Pancreas (tissue), 10 donors: ENCODE data around the gene PSMA7. TPM values are rescaled to one million over a fixed set of nuclear protein-coding genes. Genes with fewer than 3 reads are reported as not detected.

Experiments used
- ATAC-seq, 4 donors: fragments of 200-7000 bp; cut with Tn5 transposase; one replicate each; pipeline versions ENCODE4 v1.8.0 to v1.9.1; 2020; ENCODE audit warnings: mild to moderate bottlenecking in 4 of 4, moderate library complexity in 4 of 4
- DNase-seq, 6 donors: peaks; one replicate each; pipeline ENCODE4 v3.0.0-alpha.2; 2020
- FAIRE-seq: peaks from 2 replicates; lab custom pipeline; 2012; peaks lifted over from hg19 to GRCh38; lab: Jason Lieb, UNC
- H3K27ac ChIP-seq, 4 donors: fragments of 200-600 bp; sonication (generic); 1 replicate in 3 of 4; 2 replicates in 1 of 4; pipeline versions ENCODE4 v1.5.0 to v1.8.0; 2020
- H3K27me3 ChIP-seq, 4 donors: fragments of 200-600 bp; one replicate each; pipeline ENCODE4 v1.8.0; 2021
- H3K36me3 ChIP-seq, 3 donors: fragments of 200-600 bp; sonication (generic) in 1 of 3; one replicate each; pipeline versions ENCODE4 v1.5.0 to v1.8.0; 2020 to 2021
- H3K4me1 ChIP-seq, 3 donors: fragments of 200-600 bp; one replicate each; pipeline ENCODE4 v1.8.0; 2021
- H3K4me3 ChIP-seq, 4 donors: fragments of 200-600 bp; sonication (generic) in 2 of 4; one replicate each; pipeline versions ENCODE4 v1.5.0 to v1.8.0; 2020 to 2021
- H3K9me3 ChIP-seq, 4 donors: fragments of 200-600 bp; one replicate each; pipeline ENCODE4 v1.8.0; 2021
- WGBS, 2 donors: extraction: QIAGEN DNeasy Blood & Tissue Kit; methylation state at CpG; one replicate each; pipeline ENCODE4 v1.1.7; 2013; 5-methylcytosine and 5-hydroxymethylcytosine counted together
- intact Hi-C, 3 donors: fragments of 100-400 bp; cut with DNase I; formaldehyde crosslinking; loops; one replicate each; pipeline versions ENCODE4 v1.11.1 to v1.14.2; 2022
- polyA plus RNA-seq, 2 donors: library from polyadenylated mRNA; stranded (reverse); fragments of 200-250 nt; gene quantifications; one replicate each; pipeline ENCODE4 v1.2.3, GENCODE V29; 2013
- total RNA-seq, 6 donors: library from RNA; stranded (reverse); fragmentation: NEBNext Ultra II Directional in 4 of 6; extraction: Animal tissue kit (Norgen Biotek cat#: 25700) in 4 of 6; gene quantifications; one replicate each; pipeline versions ENCODE4 v1.2.1 to v1.2.4, GENCODE V29; 2021 to 2023
- TF ChIP-seq, protein P1 (sequence below), 4 donors: fragments of 200-600 bp; sonication (generic) in 3 of 4; IDR thresholded peaks; one replicate each; pipeline versions ENCODE4 v1.5.0 to v1.8.0; 2021; ENCODE audit warnings: antibody characterized with exemption in 4 of 4
- donor health status: healthy with polysubstance abuse.
- donor health status: DM: no; HTN: no; CAD: no; lungs with moderate emphysema.
- donor health status: DM: no; HTN: no; CAD: no.
- donor health status: control.
- donor health status: control.
- donor health status: Bipolar disorder and iron deficiency.
- donor health status: DM: yes; HTN: yes; CAD: no.
- donor health status: DM: no; HTN: no; CAD: no.
- donor health status: DM: no; HTN: no; CAD: no.
- donor health status: DM: yes; HTN: yes; CAD: no.

The PSMA7 gene
- total and polyA plus RNA-seq, 8 donors = 55.6 to 119 (median 74.3) TPM

DNA sequence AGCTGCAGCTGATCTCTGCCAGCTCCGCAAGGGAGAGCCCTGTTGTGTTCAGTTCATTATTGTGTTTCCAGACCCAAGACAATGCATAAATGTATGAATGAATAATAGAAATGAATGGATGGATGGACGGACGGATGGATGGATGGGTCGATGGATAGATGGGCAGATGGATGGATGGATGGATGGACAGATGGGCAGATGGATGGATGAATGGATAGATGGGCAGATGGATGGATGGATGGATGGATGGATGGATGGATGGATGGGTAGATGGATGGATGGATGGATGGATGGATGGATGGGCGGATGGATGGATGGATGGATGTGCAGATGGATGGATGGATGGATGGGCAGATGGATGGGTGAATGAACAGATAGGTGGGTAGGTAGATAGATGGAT is 37.6 kb downstream of the PSMA7 start:
- WGBS, 2 donors = 84 to 94% methylated on average over 5 of the region's 5 CpGs
- DNase-seq = no peak
- no peaks in the 10 kb centered on the region for H3K36me3 ChIP-seq
- ATAC-seq = no peak
- H3K27me3 ChIP-seq = no peaks in the 10 kb centered on the region
- no peak for FAIRE-seq
- no peak overlapping the region for H3K4me3 ChIP-seq
- no peak overlapping the region for H3K27ac ChIP-seq
- TF ChIP-seq, protein P1, sequence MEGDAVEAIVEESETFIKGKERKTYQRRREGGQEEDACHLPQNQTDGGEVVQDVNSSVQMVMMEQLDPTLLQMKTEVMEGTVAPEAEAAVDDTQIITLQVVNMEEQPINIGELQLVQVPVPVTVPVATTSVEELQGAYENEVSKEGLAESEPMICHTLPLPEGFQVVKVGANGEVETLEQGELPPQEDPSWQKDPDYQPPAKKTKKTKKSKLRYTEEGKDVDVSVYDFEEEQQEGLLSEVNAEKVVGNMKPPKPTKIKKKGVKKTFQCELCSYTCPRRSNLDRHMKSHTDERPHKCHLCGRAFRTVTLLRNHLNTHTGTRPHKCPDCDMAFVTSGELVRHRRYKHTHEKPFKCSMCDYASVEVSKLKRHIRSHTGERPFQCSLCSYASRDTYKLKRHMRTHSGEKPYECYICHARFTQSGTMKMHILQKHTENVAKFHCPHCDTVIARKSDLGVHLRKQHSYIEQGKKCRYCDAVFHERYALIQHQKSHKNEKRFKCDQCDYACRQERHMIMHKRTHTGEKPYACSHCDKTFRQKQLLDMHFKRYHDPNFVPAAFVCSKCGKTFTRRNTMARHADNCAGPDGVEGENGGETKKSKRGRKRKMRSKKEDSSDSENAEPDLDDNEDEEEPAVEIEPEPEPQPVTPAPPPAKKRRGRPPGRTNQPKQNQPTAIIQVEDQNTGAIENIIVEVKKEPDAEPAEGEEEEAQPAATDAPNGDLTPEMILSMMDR (IDR thresholded peaks at IDR 0.05) = no peak
- H3K9me3 ChIP-seq = no peaks in the 10 kb centered on the region
- intact Hi-C loops = no loop called here
- no peaks in the 10 kb centered on the region for H3K4me1 ChIP-seq

DNA sequence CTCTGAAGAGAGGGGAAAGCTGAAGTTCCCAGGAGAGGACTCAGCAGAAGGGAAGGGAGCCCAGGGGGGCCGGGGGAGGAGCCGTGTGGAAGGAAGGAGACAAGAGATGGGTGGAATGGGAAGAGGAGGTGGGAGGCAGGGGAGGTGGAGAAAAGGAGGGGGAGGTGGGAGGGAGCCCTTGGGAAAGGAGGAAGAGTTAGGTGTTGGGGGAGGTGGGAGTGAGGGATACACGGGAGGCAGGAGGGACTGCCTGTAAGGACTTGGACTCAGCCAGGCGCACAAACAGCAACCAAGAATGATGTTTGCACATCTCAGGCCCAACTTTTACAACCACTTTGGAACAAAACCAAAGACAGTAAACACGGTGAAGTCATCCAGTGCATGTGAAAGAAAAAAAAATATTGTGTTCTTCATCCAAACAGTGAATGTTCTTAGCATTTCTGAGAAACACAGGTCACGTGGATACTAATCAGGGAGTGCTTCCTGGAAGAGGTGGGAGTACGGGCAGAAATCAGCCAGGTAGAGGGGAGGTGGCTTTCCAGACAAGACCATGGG is 38.3 kb downstream of the PSMA7 start:
- H3K4me3 ChIP-seq = no peak overlapping the region
- FAIRE-seq = no peak
- peak in 1 of 4 donors; percentile 24 for ATAC-seq
- H3K9me3 ChIP-seq = no peaks in the 10 kb centered on the region
- H3K36me3 ChIP-seq = no peaks in the 10 kb centered on the region
- H3K27ac ChIP-seq = no peak overlapping the region
- TF ChIP-seq, protein P1 (IDR thresholded peaks at IDR 0.05) = no peak
- intact Hi-C loops = no loop called here
- no peaks in the 10 kb centered on the region for H3K4me1 ChIP-seq
- no peak for DNase-seq
- WGBS, 2 donors = 35 to 39% methylated on average over 7 of the region's 7 CpGs
- H3K27me3 ChIP-seq = no peaks in the 10 kb centered on the region

DNA sequence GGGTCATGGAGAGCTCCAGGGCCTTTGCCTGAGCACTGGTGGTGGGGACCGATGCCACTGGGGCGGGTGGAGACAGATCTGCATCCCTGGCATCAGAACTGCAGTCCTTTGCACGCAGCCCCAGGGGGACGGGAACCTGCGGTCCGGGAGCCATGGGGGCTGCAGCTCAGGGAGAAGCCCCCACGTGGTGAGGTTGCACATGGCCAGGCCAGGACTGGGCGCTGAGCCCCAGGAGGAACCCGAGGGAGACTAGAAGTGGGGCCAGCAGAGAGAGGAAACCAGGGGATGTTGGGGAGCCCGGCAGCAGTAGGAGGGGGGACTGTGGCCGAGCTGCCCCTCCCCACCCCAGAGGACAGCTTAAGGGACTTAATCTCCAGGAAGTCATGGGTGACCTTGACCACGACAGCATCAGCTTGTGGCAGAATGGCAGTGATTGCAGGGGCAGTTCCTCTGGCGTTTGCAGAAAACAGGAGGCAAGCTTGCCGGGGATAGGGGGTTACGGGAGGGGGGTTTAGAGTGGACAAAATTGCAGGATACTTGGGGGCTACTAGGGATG is 38.9 kb downstream of the PSMA7 start:
- intact Hi-C loops = no loop called here
- TF ChIP-seq, protein P1 (IDR thresholded peaks at IDR 0.05) = no peak
- H3K36me3 ChIP-seq = no peaks in the 10 kb centered on the region
- DNase-seq (no peak), ATAC-seq (no peak), FAIRE-seq (no peak)
- no peaks in the 10 kb centered on the region for H3K27me3 ChIP-seq
- no peaks in the 10 kb centered on the region for H3K9me3 ChIP-seq
- H3K4me3 ChIP-seq = no peak overlapping the region
- H3K27ac ChIP-seq = no peak overlapping the region
- 44% methylated on average over 15 of the region's 15 CpGs for WGBS, 2 donors
- no peaks in the 10 kb centered on the region for H3K4me1 ChIP-seq

DNA sequence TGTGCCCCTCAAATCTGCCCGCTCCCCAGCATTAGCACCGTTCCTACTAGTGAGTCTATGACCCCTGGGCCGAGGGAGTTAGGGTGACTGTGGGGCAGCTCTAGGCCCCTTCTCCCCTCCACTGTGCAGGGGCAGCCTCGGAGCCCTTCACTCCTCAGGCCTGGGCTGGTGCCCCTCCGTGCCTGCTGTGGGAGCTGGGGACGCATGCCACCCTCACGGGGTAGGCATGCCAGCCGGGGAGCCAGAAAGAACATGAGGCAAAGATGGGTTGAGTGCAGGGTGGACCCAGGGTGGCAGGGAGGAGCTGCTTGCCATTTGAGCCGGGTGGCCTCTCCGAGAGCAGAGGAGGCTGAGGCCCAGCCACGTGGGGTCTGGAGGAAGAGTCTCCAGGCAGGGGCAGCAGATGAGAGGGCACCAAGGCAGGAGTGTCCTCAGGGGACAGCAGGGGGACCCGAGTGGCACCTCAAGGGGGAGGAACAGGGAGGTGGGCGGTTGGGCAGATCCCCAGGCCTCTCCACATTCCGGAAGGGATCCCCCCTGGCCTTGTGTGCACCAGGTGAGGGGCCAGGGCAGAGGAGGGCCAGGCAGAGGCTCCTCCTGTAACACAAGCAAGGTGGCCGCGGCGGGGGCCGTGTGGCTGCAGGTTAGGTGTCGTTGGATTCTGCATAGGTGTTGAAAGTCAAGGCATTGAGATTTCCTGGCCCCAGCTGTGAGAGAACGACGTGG is 39.5 kb downstream of the PSMA7 start:
- intact Hi-C loops = no loop called here
- H3K27ac ChIP-seq = no peak overlapping the region
- H3K27me3 ChIP-seq = no peaks in the 10 kb centered on the region
- ATAC-seq (no peak), DNase-seq (no peak), FAIRE-seq (no peak)
- 72 to 73% methylated on average over 21 of the region's 21 CpGs for WGBS, 2 donors
- H3K4me1 ChIP-seq = no peaks in the 10 kb centered on the region
- TF ChIP-seq, protein P1 (IDR thresholded peaks at IDR 0.05) = no peak
- no peaks in the 10 kb centered on the region for H3K36me3 ChIP-seq
- H3K9me3 ChIP-seq = no peaks in the 10 kb centered on the region
- no peak overlapping the region for H3K4me3 ChIP-seq

DNA sequence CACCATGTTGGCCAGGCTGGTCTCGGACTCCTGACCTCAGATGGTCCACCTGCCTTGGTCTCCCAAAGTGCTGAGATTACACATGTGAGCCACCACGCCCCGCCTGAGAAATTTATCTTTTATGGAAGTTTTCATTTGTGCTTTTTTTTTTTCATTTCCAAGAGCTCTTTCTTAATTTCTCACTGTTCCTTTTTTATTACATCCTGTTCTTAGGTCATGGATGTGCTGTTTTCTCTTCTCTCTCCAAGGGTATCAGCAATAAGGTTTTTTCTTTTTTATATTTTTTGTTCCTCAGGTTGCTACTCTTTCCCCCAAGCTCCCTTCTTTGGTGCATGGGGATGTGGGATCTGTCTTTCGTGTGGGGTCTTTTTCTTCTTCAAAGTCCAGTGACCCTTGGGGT is 42.1 kb downstream of the PSMA7 start:
- DNase-seq (no peak), FAIRE-seq (no peak), ATAC-seq (no peak)
- Histone ChIP-seq H3K4me1 (no peaks in the 10 kb centered on the region), H3K36me3 (no peaks in the 10 kb centered on the region), H3K27me3 (no peaks in the 10 kb centered on the region), H3K4me3 (no peak overlapping the region), H3K27ac (no peak overlapping the region), H3K9me3 (no peaks in the 10 kb centered on the region)
- TF ChIP-seq, protein P1 (IDR thresholded peaks at IDR 0.05) = no peak
- intact Hi-C loops = no loop called here
- WGBS, 2 donors = 88 to 91% methylated on average over 4 of the region's 4 CpGs
